Heart left ventricle (tissue), 13 donors: Measurements from ENCODE around the gene NDUFA6.

Source experiments
- CTCF ChIP-seq, 12 donors: fragments of 200-600 bp; sonication (generic) in 4 of 12; IDR thresholded peaks; one replicate each; pipeline versions ENCODE4 v1.5.0 to v1.8.0; 2018 to 2022; ENCODE audit warnings: antibody characterized with exemption in 12 of 12, mild to moderate bottlenecking in 5 of 12
- POLR2A ChIP-seq, 2 donors: fragments of 450-650 bp; IDR thresholded peaks; one replicate each; pipeline ENCODE4 v1.6.1; 2017; ENCODE audit warnings: antibody characterized with exemption in 2 of 2, mild to moderate bottlenecking in 2 of 2, moderate library complexity in 2 of 2
- donor health status: ischemic (EF 13 %, LVEDD 7.1; RV severe dilation, severe dysfunction).
- donor health status: DM: no; HTN: yes; CAD: no.
- donor health status: DM: no; HTN: no; CAD: no.
- donor health status: ischemic (EF 25% LVEDD 6.9; RV normal size, moderate dysfunction).
- donor health status: ischemic (EF 25% LVEDD 5.7; RV mildly dilated, moderate dysfunction).
- donor health status: ischemic (EF 35%, LVEDD 5.7; RV mildly dilated, moderate dysfunction).
- donor health status: nonischemic (EF 11% LVEDD 7.7; RV severe dilation, severe dysfunction).
- donor health status: DM: yes; HTN: yes; CAD: no.
- donor health status: PGD.
- donor health status: ischemic (EF 29% LVEDD 5.4; RV normal size, mild dysfunction).
- donor health status: nonischemic (EF 23%, LVEDD 6.1; RV moderate dilation, normal function).

DNA sequence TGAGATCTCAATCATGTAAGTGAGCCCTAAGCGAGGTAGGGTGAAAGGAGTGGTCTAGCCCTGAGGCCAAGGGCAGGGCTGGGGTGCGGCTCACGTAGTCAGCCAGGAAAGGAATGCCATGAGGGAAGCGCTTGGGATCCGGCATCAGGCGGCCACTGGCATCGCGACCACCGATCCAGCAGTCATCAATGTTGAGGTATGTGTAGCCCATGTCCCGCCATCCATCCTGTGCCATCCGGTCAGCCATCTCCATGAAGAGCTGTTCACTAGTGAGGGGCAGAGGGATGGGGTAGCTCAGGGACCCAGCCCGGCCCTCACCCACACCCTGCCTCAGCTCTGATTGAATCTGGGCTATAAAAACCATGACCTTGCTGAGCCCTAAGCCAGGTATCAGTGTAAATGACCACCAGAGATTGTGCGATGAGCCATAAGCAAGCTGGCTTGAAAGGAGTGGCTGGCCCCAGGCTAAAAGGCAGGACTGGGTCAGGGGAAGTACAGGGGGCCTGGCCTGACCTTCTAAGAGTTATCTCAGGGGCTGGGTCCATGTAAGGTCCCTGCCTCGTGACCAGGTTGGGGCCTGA, 22.8 kb downstream of the NDUFA6 start:
- no peak for TF ChIP-seq POLR2A (IDR thresholded peaks at IDR 0.05)
- TF ChIP-seq CTCF (IDR thresholded peaks at IDR 0.05), result no peak
